GM23248 (cell line): Measurements from ENCODE around the gene KRT79. TPM values are rescaled to one million over a fixed set of nuclear protein-coding genes. Genes with fewer than 3 reads are reported as not detected.

Experiments
- DNase-seq: peaks from one replicate; pipeline ENCODE4 v3.0.0-alpha.2; 2015
- H2AFZ ChIP-seq: fragments of 200-600 bp; sonication (generic); 2 replicates; pipeline ENCODE4 v1.6.1; 2016; ENCODE audit warnings: antibody characterized with exemption
- H3F3A ChIP-seq: fragments of 200-600 bp; sonication (generic); 2 replicates; pipeline ENCODE4 v1.6.1; 2016; ENCODE audit warnings: mild to moderate bottlenecking, antibody characterized with exemption, mixed run types; ENCODE audit not compliant: insufficient read depth
- H3K27ac ChIP-seq: fragments of 200-600 bp; sonication (generic); 2 replicates; pipeline ENCODE4 v1.5.1; 2016; ENCODE audit warnings: mild to moderate bottlenecking
- H3K27me3 ChIP-seq: fragments of 200-600 bp; sonication (generic); replicated peaks from 2 replicates; pipeline ENCODE4 v1.6.1; 2016; ENCODE audit warnings: mild to moderate bottlenecking; ENCODE audit not compliant: insufficient read depth
- H3K36me3 ChIP-seq: fragments of 200-600 bp; sonication (generic); 2 replicates; pipeline ENCODE4 v1.6.1; 2016; ENCODE audit warnings: low read depth, mild to moderate bottlenecking
- H3K4me1 ChIP-seq: fragments of 200-600 bp; sonication (generic); 2 replicates; pipeline ENCODE4 v1.6.1; 2016; ENCODE audit warnings: mild to moderate bottlenecking; ENCODE audit not compliant: insufficient read depth
- H3K4me2 ChIP-seq: fragments of 200-600 bp; sonication (generic); one replicate; pipeline ENCODE4 v1.6.1; 2016; ENCODE audit warnings: mild to moderate bottlenecking; ENCODE audit not compliant: unreplicated experiment
- H3K4me3 ChIP-seq: fragments of 200-600 bp; sonication (generic); 2 replicates; pipeline ENCODE4 v1.5.1; 2016; ENCODE audit warnings: mild to moderate bottlenecking
- H3K79me2 ChIP-seq: fragments of 200-600 bp; sonication (generic); 2 replicates; pipeline ENCODE4 v1.6.1; 2016; ENCODE audit warnings: mild to moderate bottlenecking; ENCODE audit not compliant: insufficient read depth
- H3K9ac ChIP-seq: fragments of 200-600 bp; sonication (generic); 2 replicates; pipeline ENCODE4 v1.6.1; 2016; ENCODE audit warnings: mild to moderate bottlenecking
- H3K9me2 ChIP-seq: fragments of 200-600 bp; sonication (generic); 2 replicates; pipeline ENCODE4 v1.6.1; 2016; ENCODE audit warnings: mixed run types, mild to moderate bottlenecking, moderate library complexity; ENCODE audit not compliant: insufficient read depth
- H3K9me3 ChIP-seq: fragments of 200-600 bp; sonication (generic); one replicate; pipeline ENCODE4 v1.6.1; 2017; ENCODE audit warnings: low read depth
- H4K20me1 ChIP-seq: fragments of 200-600 bp; sonication (generic); 2 replicates; pipeline ENCODE4 v1.6.0; 2016; ENCODE audit not compliant: insufficient read depth
- EZH2 ChIP-seq: fragments of 200-600 bp; sonication (generic); IDR thresholded peaks from 2 replicates; pipeline ENCODE4 v1.6.1; 2018; ENCODE audit warnings: antibody characterized with exemption, mild to moderate bottlenecking; ENCODE audit not compliant: insufficient read depth, poor library complexity, severe bottlenecking
- EZH2phosphoT487 ChIP-seq: fragments of 200-600 bp; sonication (generic); IDR thresholded peaks from 2 replicates; pipeline ENCODE4 v1.6.1; 2018; ENCODE audit warnings: antibody characterized with exemption, moderate library complexity, mild to moderate bottlenecking, low read depth; ENCODE audit not compliant: insufficient read depth
- WGBS, 2 experiments: methylation state at CpG; one replicate each; pipeline ENCODE4 v1.1.6; 2015 to 2017; ENCODE audit warnings: low lambda C conversion rate in 2 of 2, low coverage in 1 of 2; ENCODE audit errors: missing lambda C conversion rate in 2 of 2; 5-methylcytosine and 5-hydroxymethylcytosine counted together
- in situ Hi-C: fragments of 300-500 bp; cut with MboI; formaldehyde crosslinking; loops from 2 replicates; pipeline ENCODE4 v1.15.0; 2020
- polyA plus RNA-seq: library from polyadenylated mRNA; unstranded; fragments of >200 nt; fragmentation: Nextera tagmentation; extraction: Ambion mirVana; gene quantifications from 2 replicates; pipeline ENCODE4 v1.2.1, GENCODE V29; 2016
- total RNA-seq: library from RNA; depleted of rRNA; stranded (reverse); fragments of >200 nt; shearing (Covaris generic); gene quantifications from 2 replicates; pipeline ENCODE4 v1.2.3, GENCODE V29; 2014

Gene KRT79
- total and polyA plus RNA-seq, 2 experiments from 2014 or later = 0.15 TPM; not detected in 1

DNA sequence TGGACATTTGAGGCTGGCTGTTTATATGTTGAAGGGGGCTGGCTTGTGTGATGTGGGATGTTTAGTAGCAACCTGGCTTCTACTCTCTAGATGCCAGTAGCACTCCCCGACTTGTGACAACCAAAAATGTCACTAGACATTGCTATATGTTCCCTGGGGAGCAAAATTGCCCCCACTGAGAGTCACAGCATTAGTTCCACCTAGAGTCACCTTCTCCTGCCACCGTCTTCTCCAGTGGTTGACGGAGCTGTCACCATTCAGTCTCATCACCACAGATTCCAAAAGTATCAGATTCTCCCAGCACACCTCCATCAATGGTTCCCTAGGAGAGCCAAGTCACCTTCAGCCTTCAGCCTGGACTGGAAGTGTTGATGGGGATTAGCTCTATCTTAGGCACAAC lies 49.2 kb downstream of the KRT79 start:
- Histone ChIP-seq H3F3A (no peaks in the 10 kb centered on the region), H3K27me3 (peaks cover 67% of the 10 kb centered on the region), H3K4me2 (no peak overlapping the region), H3K9ac (no peak overlapping the region), H3K36me3 (no peaks in the 10 kb centered on the region), H3K9me2 (no peaks in the 10 kb centered on the region), H2AFZ (no peak overlapping the region), H3K27ac (no peak overlapping the region), H3K4me3 (no peak overlapping the region), H3K4me1 (no peaks in the 10 kb centered on the region), H3K79me2 (no peaks in the 10 kb centered on the region), H4K20me1 (no peaks in the 10 kb centered on the region), H3K9me3 (no peaks in the 10 kb centered on the region)
- no peak for DNase-seq
- in situ Hi-C loops = no loop called here
- no peak for TF ChIP-seq EZH2
- TF ChIP-seq EZH2phosphoT487 = no peak
- WGBS, 2 experiments = 42 to 45% methylated on average over 3 of the region's 3 CpGs

DNA sequence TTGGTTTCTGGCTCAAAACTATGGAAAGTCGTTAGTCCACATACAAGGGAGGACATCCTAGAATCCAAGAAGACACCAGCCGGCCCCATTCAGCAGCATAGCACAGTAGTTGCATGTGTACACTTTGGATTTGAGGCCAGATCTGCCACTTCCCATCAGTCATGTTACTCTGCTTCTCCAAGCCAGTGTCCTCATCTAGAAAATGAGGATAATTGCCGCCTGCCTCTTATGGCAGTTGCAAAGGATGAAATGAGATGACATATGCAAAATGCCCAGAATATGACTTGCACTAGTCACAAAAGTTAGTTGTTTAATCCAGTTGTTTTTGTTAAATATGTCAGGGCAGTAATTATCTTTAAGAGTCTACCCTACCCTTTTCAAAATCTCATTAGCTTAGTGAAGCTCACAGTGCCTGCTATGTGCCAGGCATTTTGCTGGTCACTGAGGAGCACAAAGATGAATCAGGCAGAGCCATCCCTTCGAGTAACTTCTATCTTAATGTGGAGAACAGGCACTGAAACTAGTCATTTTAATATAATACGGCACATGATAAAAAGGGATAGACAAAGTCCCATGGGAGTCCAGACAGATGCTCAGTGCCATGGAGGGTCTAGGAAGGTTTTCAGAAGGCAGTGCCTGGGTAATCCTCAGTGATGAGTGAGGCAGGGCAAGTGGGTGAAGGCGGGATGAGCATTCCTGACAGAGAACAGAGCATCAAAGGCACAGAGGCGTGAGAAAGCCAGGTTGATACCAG lies 50.4 kb downstream of the KRT79 start:
- H3F3A ChIP-seq = no peaks in the 10 kb centered on the region
- no peak overlapping the region for H2AFZ ChIP-seq
- H3K9me2 ChIP-seq = no peaks in the 10 kb centered on the region
- H3K4me2 ChIP-seq = no peak overlapping the region
- no peaks in the 10 kb centered on the region for H3K36me3 ChIP-seq
- no peaks in the 10 kb centered on the region for H3K79me2 ChIP-seq
- H3K27ac ChIP-seq = no peak overlapping the region
- no peak overlapping the region for H3K9ac ChIP-seq
- in situ Hi-C loops = no loop called here
- TF ChIP-seq EZH2 = no peak
- no peak for TF ChIP-seq EZH2phosphoT487
- no peak for DNase-seq
- H3K9me3 ChIP-seq = no peaks in the 10 kb centered on the region
- 40 to 44% methylated on average over 7 of the region's 7 CpGs for WGBS, 2 experiments
- H3K4me3 ChIP-seq = no peak overlapping the region
- no peaks in the 10 kb centered on the region for H4K20me1 ChIP-seq
- H3K4me1 ChIP-seq = no peaks in the 10 kb centered on the region
- peaks cover 67% of the 10 kb centered on the region for H3K27me3 ChIP-seq

DNA sequence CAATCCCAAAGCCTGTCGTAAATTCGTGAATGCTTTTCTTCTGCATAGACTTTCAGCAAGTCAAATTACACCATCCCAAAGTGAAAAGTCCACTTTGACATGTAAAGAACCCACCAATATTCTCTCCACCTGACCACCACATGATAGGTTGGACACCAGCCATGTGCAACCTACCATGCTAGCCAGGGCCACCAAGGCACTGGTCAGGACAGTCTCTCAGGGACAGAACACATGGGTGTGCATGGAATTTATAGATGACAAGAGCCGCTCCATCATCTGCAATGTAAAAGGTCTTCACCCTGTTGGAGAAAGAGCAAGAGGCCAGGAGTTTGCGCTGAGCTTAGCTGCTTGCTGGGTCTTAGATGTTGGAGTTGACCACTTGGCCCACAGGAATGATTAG lies 51.6 kb downstream of the KRT79 start:
- H3K27me3 ChIP-seq = peaks cover 67% of the 10 kb centered on the region

DNA sequence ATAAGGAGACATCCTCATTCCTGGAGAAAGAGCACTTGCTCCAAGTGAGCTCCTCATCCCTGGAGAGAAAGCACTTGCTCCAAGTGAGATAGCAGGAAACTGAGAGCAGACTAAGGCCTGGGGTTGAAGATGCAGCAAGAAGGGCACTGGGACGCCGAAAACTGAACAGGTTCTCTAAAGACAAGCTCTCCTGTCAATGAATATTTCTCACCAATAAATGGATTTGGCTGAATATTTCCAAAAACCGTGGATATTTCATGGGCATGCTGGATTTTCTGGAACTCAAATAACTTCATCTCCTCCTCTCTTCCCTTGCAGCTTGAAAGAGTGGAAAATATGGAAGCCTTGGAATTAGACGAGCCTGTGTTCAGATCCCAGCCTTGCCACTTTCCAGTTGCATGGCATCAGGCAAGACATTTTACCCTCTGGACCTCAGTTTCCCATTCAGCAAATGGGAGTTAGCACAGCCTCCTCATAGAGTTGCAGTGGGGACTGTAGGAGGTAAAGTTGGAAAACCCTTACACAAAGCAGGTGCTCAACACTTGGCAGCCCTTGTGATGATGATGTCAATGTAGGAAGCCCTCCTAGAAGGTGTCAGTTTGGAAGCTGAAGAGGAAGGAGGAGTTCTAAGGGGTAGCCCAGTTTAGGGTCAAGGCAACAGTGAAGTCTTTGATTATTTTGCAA lies 52.6 kb downstream of the KRT79 start:
- H3K27me3 ChIP-seq = peaks cover 67% of the 10 kb centered on the region
- in situ Hi-C loops = no loop called here

More for the DNA sequence above, 51.6 kb downstream of the KRT79 start:
- no peaks in the 10 kb centered on the region for H3K4me1 ChIP-seq
- H3F3A ChIP-seq = no peaks in the 10 kb centered on the region
- no peak overlapping the region for H3K4me3 ChIP-seq
- no peak overlapping the region for H3K9ac ChIP-seq
- no peaks in the 10 kb centered on the region for H3K9me2 ChIP-seq
- no peak overlapping the region for H3K4me2 ChIP-seq
- H3K36me3 ChIP-seq = no peaks in the 10 kb centered on the region
- no peak overlapping the region for H2AFZ ChIP-seq
- WGBS, 2 experiments = 75% methylated on average over 4 of the region's 4 CpGs
- no peak overlapping the region for H3K27ac ChIP-seq
- H3K9me3 ChIP-seq = no peaks in the 10 kb centered on the region
- H3K79me2 ChIP-seq = no peaks in the 10 kb centered on the region
- in situ Hi-C loops = no loop called here
- no peaks in the 10 kb centered on the region for H4K20me1 ChIP-seq
- TF ChIP-seq EZH2 (no peak), EZH2phosphoT487 (no peak)
- no peak for DNase-seq

More for the DNA sequence above, 52.6 kb downstream of the KRT79 start:
- H2AFZ ChIP-seq = no peak overlapping the region
- H3K4me3 ChIP-seq = no peak overlapping the region
- no peak overlapping the region for H3K9ac ChIP-seq
- no peaks in the 10 kb centered on the region for H3K9me3 ChIP-seq
- H3K9me2 ChIP-seq = no peaks in the 10 kb centered on the region
- H4K20me1 ChIP-seq = no peaks in the 10 kb centered on the region
- H3K27ac ChIP-seq = no peak overlapping the region
- H3F3A ChIP-seq = no peaks in the 10 kb centered on the region
- H3K79me2 ChIP-seq = no peaks in the 10 kb centered on the region
- 19 to 28% methylated on average over 4 of the region's 4 CpGs for WGBS, 2 experiments
- no peaks in the 10 kb centered on the region for H3K4me1 ChIP-seq
- TF ChIP-seq EZH2 (no peak), EZH2phosphoT487 (no peak)
- no peak for DNase-seq
- H3K4me2 ChIP-seq = no peak overlapping the region
- H3K36me3 ChIP-seq = no peaks in the 10 kb centered on the region
